ENCODE data around the gene ADAM12. TPM values are rescaled to one million over a fixed set of nuclear protein-coding genes. Genes with fewer than 3 reads are reported as not detected.

ADAM12 gene, protein sequence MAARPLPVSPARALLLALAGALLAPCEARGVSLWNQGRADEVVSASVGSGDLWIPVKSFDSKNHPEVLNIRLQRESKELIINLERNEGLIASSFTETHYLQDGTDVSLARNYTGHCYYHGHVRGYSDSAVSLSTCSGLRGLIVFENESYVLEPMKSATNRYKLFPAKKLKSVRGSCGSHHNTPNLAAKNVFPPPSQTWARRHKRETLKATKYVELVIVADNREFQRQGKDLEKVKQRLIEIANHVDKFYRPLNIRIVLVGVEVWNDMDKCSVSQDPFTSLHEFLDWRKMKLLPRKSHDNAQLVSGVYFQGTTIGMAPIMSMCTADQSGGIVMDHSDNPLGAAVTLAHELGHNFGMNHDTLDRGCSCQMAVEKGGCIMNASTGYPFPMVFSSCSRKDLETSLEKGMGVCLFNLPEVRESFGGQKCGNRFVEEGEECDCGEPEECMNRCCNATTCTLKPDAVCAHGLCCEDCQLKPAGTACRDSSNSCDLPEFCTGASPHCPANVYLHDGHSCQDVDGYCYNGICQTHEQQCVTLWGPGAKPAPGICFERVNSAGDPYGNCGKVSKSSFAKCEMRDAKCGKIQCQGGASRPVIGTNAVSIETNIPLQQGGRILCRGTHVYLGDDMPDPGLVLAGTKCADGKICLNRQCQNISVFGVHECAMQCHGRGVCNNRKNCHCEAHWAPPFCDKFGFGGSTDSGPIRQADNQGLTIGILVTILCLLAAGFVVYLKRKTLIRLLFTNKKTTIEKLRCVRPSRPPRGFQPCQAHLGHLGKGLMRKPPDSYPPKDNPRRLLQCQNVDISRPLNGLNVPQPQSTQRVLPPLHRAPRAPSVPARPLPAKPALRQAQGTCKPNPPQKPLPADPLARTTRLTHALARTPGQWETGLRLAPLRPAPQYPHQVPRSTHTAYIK
- total RNA-seq (2014; rRNA removed; shearing (Covaris generic); ENCODE audit: low replicate concordance) = not detected in 2 replicates

DNA sequence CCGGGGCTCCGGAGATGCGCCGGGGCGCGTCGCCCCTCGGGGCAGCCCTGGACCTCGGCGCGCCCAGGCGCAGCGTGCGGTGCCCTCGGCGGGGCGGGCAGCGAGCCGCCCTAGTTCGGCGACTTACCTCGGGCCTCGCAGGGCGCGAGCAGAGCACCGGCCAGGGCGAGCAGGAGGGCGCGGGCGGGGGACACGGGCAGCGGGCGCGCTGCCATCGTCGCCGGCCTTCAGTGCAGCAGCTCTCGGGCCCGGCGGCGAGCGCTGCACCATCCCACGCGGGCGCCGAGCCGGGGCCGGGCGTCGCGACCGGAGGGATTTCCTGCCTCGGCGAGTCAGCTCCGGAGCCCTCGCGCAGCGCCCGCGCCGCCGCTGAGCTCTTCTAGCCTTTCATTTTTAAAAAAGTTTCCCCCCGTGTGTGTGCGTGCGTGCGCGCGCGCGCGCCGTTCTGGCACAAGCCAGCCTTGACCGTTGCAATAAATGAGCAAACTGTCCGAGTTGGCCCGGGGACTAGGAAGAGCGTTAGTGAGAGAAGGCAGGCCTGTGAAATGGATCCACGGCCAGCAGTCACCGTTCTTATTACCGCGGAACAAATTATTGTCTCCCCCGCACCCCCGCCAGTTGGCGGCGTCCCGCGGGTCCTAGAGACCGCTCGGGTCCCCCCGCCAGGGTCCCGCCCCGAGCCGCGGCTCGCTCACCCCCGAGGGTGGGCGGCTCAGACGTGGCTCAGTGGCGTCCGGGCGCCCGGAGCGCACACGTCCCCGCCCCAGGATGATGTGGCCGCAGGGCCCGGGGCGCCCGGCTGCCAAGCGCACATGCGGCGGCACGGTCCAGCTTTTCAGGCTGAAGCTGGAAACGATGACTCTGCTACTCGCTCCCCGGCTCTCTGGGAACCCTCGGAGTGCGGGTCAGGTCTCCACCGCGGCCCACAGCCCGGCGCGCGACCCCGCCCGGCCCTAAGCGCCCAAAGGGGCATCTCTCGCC is at the start of gene ADAM12:
ADAM12 (minus strand) TSS at position 547 of the 981 bp plus-strand sequence; CDS start at position 215, 332 bp downstream.
- Histone ChIP-seq H3K4me3 (ENCODE audit: low read length) (no peak within 1 kb of the TSS), H3K9me3 (ENCODE audit: low read length) (no peaks in the 10 kb centered on the region), H4K20me1 (ENCODE audit: insufficient read depth, low read depth, low read length) (no peaks in the 10 kb centered on the region), H3K9ac (ENCODE audit: low read length) (no peak within 1 kb of the TSS), H3K9me2 (replicated peaks; ENCODE audit: insufficient read depth, low read length) (no peaks in the 10 kb centered on the region), H3K27me3 (ENCODE audit: low read length) (no peaks in the 10 kb centered on the region), H3K36me3 (ENCODE audit: insufficient read depth, low read length) (no peaks in the 10 kb centered on the region), H3K4me1 (ENCODE audit: low read length) (no peaks in the 10 kb centered on the region), H3K27ac (ENCODE audit: low read length) (no peak within 1 kb of the TSS), H3K79me2 (ENCODE audit: low read length) (no peaks in the 10 kb centered on the region), H3K4me2 (ENCODE audit: low read depth, low read length, poor library complexity, severe bottlenecking) (no peak within 1 kb of the TSS), H2AFZ (ENCODE audit: low read length) (no peak within 1 kb of the TSS)
- no peak for DNase-seq

DNA sequence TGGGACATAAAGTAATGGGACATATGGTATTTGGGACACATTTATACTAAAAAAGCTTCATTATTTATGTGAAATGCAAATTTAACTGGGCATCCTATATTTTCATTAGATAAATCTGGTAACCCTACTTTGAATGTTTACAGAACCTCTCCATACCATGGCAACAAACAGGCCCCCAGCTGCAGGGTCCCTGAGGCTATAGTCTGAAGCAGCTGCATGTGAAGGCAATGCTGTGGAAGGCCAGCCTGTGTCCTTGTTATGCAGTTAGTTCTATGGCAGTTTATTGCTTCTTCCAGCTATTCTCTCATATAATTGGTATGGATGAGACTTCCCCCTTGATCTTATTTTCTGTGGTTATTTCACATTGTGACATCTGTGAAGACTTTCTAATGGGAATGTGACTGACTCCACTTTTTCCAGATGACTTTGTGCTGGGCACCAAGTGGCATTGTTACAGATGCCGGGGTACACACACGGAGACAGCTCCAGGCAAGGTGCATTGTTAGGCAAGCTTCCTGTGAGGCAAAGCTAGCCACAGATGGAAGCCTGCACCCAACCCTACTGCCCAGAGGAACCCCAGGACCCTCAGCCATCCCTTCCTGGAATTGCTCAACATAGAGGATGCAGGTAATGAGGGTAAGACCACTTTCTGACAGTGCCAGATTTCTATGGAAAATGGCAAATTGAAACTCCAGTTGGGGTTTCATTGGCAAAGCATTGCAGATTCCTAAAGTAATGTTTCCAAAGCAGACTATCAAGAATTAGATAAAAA is 49.5 kb upstream of the ADAM12 start:
- H2AFZ ChIP-seq (ENCODE audit: low read length) = no peak overlapping the region
- no peak for DNase-seq

DNA sequence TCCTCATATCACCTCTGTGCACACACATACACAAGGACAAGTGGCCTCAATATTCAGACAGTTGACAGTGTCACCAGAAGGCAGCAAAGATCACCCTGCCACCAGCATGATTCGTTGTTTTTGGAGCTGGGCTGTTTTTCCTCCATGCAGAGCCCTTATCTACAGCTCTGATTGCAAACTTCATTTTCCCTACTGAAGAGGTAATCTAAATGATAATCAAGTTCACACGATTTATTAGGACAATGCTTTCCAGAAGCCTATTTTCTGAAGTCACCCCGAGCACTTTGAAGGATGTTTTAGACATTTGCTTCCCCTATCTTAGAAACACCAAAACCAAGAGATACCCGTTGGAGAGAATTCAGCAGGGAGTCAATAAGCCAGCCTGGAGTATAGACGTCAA is 46.0 kb upstream of the ADAM12 start:
- Histone ChIP-seq H4K20me1 (ENCODE audit: insufficient read depth, low read depth, low read length) (no peaks in the 10 kb centered on the region), H3K9me3 (ENCODE audit: low read length) (no peaks in the 10 kb centered on the region), H3K27ac (ENCODE audit: low read length) (no peak overlapping the region), H3K36me3 (ENCODE audit: insufficient read depth, low read length) (no peaks in the 10 kb centered on the region), H3K4me3 (ENCODE audit: low read length) (no peak overlapping the region), H3K27me3 (ENCODE audit: low read length) (no peaks in the 10 kb centered on the region), H3K9me2 (replicated peaks; ENCODE audit: insufficient read depth, low read length) (no peaks in the 10 kb centered on the region), H3K4me1 (ENCODE audit: low read length) (no peaks in the 10 kb centered on the region), H2AFZ (ENCODE audit: low read length) (no peak overlapping the region), H3K4me2 (ENCODE audit: low read depth, low read length, poor library complexity, severe bottlenecking) (no peak overlapping the region), H3K9ac (ENCODE audit: low read length) (no peak overlapping the region), H3K79me2 (ENCODE audit: low read length) (no peaks in the 10 kb centered on the region)
- no peak for DNase-seq

More for the DNA sequence above, 49.5 kb upstream of the ADAM12 start:
- Histone ChIP-seq H3K9me2 (replicated peaks; ENCODE audit: insufficient read depth, low read length) (no peaks in the 10 kb centered on the region), H3K9ac (ENCODE audit: low read length) (no peak overlapping the region), H3K27ac (ENCODE audit: low read length) (no peak overlapping the region), H4K20me1 (ENCODE audit: insufficient read depth, low read depth, low read length) (no peaks in the 10 kb centered on the region), H3K9me3 (ENCODE audit: low read length) (no peaks in the 10 kb centered on the region), H3K36me3 (ENCODE audit: insufficient read depth, low read length) (no peaks in the 10 kb centered on the region), H3K79me2 (ENCODE audit: low read length) (no peaks in the 10 kb centered on the region), H3K4me2 (ENCODE audit: low read depth, low read length, poor library complexity, severe bottlenecking) (no peak overlapping the region), H3K4me1 (ENCODE audit: low read length) (no peaks in the 10 kb centered on the region), H3K27me3 (ENCODE audit: low read length) (no peaks in the 10 kb centered on the region), H3K4me3 (ENCODE audit: low read length) (no peak overlapping the region)

DNA sequence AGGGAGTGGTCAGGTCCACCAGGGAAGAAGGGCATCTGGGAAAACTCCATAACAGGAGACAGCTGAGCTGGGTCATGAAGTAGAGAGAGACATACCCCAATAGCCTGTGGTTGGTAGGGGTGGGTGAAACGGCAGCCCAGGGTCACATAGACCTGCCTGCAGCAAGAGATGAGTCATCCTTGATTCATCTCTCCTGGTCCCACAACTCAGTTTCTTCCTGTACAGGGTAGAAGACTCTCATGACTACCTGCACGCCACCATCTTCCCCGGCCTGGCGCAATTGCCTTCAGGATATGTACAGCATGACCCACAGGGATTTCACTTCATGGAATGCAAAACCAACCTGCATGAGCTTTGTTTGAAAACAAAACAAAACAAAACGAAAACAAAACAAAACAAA is 45.1 kb upstream of the ADAM12 start:
- Histone ChIP-seq H3K9me2 (replicated peaks; ENCODE audit: insufficient read depth, low read length) (no peaks in the 10 kb centered on the region), H3K36me3 (ENCODE audit: insufficient read depth, low read length) (no peaks in the 10 kb centered on the region), H3K9me3 (ENCODE audit: low read length) (no peaks in the 10 kb centered on the region), H3K27me3 (ENCODE audit: low read length) (no peaks in the 10 kb centered on the region), H4K20me1 (ENCODE audit: insufficient read depth, low read depth, low read length) (no peaks in the 10 kb centered on the region), H3K4me3 (ENCODE audit: low read length) (no peak overlapping the region), H3K27ac (ENCODE audit: low read length) (no peak overlapping the region), H3K4me1 (ENCODE audit: low read length) (no peaks in the 10 kb centered on the region), H2AFZ (ENCODE audit: low read length) (no peak overlapping the region), H3K4me2 (ENCODE audit: low read depth, low read length, poor library complexity, severe bottlenecking) (no peak overlapping the region), H3K79me2 (ENCODE audit: low read length) (no peaks in the 10 kb centered on the region), H3K9ac (ENCODE audit: low read length) (no peak overlapping the region)
- DNase-seq = no peak

DNA sequence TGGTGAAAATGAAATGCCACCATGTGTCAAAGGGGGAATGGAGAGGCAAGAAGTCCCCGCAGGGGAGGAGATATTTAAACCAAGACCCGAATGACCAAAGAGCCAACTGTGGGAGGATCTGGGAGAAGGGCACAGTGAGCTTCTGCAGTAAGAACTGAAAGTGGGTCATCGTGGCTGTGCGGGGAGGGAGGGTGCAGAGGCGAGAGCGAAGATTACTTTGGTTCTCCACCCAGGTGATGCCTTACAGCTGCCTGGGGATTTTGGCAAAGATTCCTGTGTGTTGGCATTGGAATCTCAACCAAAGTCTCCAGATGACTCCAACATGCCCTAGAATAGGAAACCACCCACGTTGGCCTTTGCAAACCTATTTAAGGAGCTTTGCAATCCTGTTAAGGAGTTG is 44.2 kb upstream of the ADAM12 start:
- no peaks in the 10 kb centered on the region for H3K9me2 ChIP-seq (replicated peaks; ENCODE audit: insufficient read depth, low read length)
- no peaks in the 10 kb centered on the region for H3K36me3 ChIP-seq (ENCODE audit: insufficient read depth, low read length)
- no peaks in the 10 kb centered on the region for H3K9me3 ChIP-seq (ENCODE audit: low read length)
- H3K79me2 ChIP-seq (ENCODE audit: low read length) = no peaks in the 10 kb centered on the region
- H4K20me1 ChIP-seq (ENCODE audit: insufficient read depth, low read depth, low read length) = no peaks in the 10 kb centered on the region
- no peak overlapping the region for H3K4me3 ChIP-seq (ENCODE audit: low read length)
- DNase-seq = no peak
- no peaks in the 10 kb centered on the region for H3K27me3 ChIP-seq (ENCODE audit: low read length)
- H2AFZ ChIP-seq (ENCODE audit: low read length) = no peak overlapping the region
- H3K9ac ChIP-seq (ENCODE audit: low read length) = no peak overlapping the region
- no peaks in the 10 kb centered on the region for H3K4me1 ChIP-seq (ENCODE audit: low read length)
- no peak overlapping the region for H3K27ac ChIP-seq (ENCODE audit: low read length)
- H3K4me2 ChIP-seq (ENCODE audit: low read depth, low read length, poor library complexity, severe bottlenecking) = no peak overlapping the region

DNA sequence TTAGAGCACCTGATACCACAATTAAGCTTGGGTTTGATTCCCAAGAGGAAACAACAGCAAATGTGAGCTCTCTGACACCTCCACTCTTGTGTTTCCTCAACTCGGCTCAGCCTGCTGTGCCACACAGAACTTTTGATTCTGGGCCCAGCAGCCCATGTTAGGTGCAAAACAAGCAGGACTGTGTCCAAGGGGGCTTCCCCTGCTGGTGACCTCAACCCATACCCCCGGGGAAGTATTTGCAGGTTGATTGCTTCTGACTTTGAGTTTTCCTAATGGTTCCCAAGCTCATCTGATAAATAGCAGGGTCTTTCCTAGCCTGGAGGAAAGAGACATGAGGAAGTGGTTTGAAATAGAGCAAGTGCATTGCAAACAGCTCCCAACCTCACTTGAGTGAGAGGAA is 43.5 kb upstream of the ADAM12 start:
- Histone ChIP-seq H3K27me3 (ENCODE audit: low read length) (no peaks in the 10 kb centered on the region), H4K20me1 (ENCODE audit: insufficient read depth, low read depth, low read length) (no peaks in the 10 kb centered on the region), H3K9me2 (replicated peaks; ENCODE audit: insufficient read depth, low read length) (no peaks in the 10 kb centered on the region), H3K9ac (ENCODE audit: low read length) (no peak overlapping the region), H3K79me2 (ENCODE audit: low read length) (no peaks in the 10 kb centered on the region), H3K27ac (ENCODE audit: low read length) (no peak overlapping the region), H3K4me2 (ENCODE audit: low read depth, low read length, poor library complexity, severe bottlenecking) (no peak overlapping the region), H3K9me3 (ENCODE audit: low read length) (no peaks in the 10 kb centered on the region), H3K4me1 (ENCODE audit: low read length) (no peaks in the 10 kb centered on the region), H2AFZ (ENCODE audit: low read length) (no peak overlapping the region), H3K4me3 (ENCODE audit: low read length) (no peak overlapping the region), H3K36me3 (ENCODE audit: insufficient read depth, low read length) (no peaks in the 10 kb centered on the region)
- no peak for DNase-seq

DNA sequence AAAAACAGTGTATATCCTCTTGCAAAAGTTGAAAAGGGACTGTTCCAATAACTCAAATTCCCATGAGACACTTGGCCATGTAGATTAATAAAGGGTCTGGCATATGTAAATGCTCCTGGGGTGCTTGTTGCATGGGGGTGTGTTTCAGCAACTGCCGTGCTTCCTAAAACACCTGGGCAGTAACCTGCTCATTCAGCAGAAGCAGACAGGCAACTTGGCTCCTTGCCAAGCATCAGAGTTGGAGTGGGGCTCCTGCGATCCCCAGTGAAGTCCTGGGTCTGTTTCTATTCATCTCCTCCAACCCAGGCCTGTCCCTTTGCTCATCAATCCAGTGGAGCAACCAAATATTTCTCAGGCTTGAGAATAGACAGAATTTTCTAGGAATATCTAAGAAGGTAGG is 42.2 kb upstream of the ADAM12 start:
- H3K27ac ChIP-seq (ENCODE audit: low read length) = no peak overlapping the region
- H3K36me3 ChIP-seq (ENCODE audit: insufficient read depth, low read length) = no peaks in the 10 kb centered on the region
- H2AFZ ChIP-seq (ENCODE audit: low read length) = no peak overlapping the region
- no peaks in the 10 kb centered on the region for H3K27me3 ChIP-seq (ENCODE audit: low read length)
- no peaks in the 10 kb centered on the region for H3K9me2 ChIP-seq (replicated peaks; ENCODE audit: insufficient read depth, low read length)
- no peaks in the 10 kb centered on the region for H3K79me2 ChIP-seq (ENCODE audit: low read length)
- H3K9me3 ChIP-seq (ENCODE audit: low read length) = no peaks in the 10 kb centered on the region
- H3K4me2 ChIP-seq (ENCODE audit: low read depth, low read length, poor library complexity, severe bottlenecking) = no peak overlapping the region
- DNase-seq = no peak
- no peak overlapping the region for H3K9ac ChIP-seq (ENCODE audit: low read length)
- no peak overlapping the region for H3K4me3 ChIP-seq (ENCODE audit: low read length)
- no peaks in the 10 kb centered on the region for H4K20me1 ChIP-seq (ENCODE audit: insufficient read depth, low read depth, low read length)
- no peaks in the 10 kb centered on the region for H3K4me1 ChIP-seq (ENCODE audit: low read length)
